ENCODE results near the gene MAP3K2. TPM values are rescaled to one million over a fixed set of nuclear protein-coding genes. Genes with fewer than 3 reads are reported as not detected.

The MAP3K2 gene
- total and polyA plus RNA-seq, 4 donors, result 6.6 to 79.3 (median 40.6) TPM

DNA sequence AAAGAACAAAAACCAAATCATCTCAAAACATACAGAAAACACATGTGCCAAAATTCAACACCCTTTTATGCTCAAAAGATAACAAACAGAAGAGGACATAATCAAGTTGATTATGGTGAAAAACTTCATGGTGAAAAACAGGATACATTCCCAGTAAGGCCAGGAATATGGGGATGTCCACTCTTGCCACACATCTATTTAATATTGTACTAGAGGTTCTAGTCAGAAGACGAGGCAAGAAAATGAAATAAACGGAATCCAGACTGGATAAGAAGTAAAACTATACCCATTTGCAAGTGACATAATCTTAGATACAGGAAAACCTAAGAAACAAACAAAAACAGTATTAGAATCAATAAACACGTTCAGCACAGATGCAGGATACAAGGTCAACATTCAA lies 40.8 kb downstream of the MAP3K2 start:
- intact Hi-C loops (cut with DNase I), result no loop called here
- H3K27ac ChIP-seq (ENCODE audit: low read depth in 1 of 2, low read length in 2 of 2), result no peak overlapping the region
- H3K9me3 ChIP-seq (ENCODE audit: control insufficient read depth, low read length), result no peaks in the 10 kb centered on the region
- DNase-seq, result no peak
- peaks cover 0 to 3% of the 10 kb centered on the region in 2 donors for H3K4me1 ChIP-seq (ENCODE audit: control insufficient read depth in 1 of 2, insufficient read depth in 2 of 2, low read length in 2 of 2)
- 94% methylated on average over 3 of the region's 3 CpGs for WGBS, 2 donors
- H3K27me3 ChIP-seq (ENCODE audit: control insufficient read depth in 1 of 2, insufficient read depth in 2 of 2, low read length in 1 of 2), result no peaks in the 10 kb centered on the region
- no peak overlapping the region for H3K4me3 ChIP-seq (ENCODE audit: low read length in 2 of 2)
- peaks cover 0 to 2% of the 10 kb centered on the region in 2 donors for H3K36me3 ChIP-seq (ENCODE audit: control insufficient read depth in 1 of 2, insufficient read depth in 2 of 2, low read length in 1 of 2)
- no peak for ATAC-seq (ENCODE audit: low FRiP score)

DNA sequence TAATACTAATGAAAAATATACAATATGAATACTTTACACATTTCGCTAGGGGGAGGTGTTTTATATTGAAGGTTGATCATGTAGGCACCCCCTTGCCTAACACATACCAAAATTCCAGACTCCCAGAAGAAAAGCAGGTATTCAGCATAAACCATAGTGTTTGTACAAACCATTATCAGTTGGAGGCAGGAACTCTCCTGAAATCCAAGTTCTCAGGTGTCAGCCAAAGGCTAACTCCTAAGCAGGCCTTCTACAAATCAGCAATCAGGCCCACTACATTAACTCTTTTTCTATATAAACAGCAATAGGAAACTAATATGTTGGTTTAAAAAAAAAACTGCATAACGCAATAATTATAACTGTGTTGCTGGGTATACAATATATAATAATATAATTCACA lies 44.5 kb downstream of the MAP3K2 start:
- no peak for ATAC-seq (ENCODE audit: low FRiP score)
- H3K9me3 ChIP-seq (ENCODE audit: control insufficient read depth, low read length), result no peaks in the 10 kb centered on the region
- peaks cover 0 to 2% of the 10 kb centered on the region in 2 donors for H3K36me3 ChIP-seq (ENCODE audit: control insufficient read depth in 1 of 2, insufficient read depth in 2 of 2, low read length in 1 of 2)
- no peak for DNase-seq
- 96 to 99% methylated on average over 2 of the region's 2 CpGs for WGBS, 2 donors
- no peaks in the 10 kb centered on the region for H3K27me3 ChIP-seq (ENCODE audit: control insufficient read depth in 1 of 2, insufficient read depth in 2 of 2, low read length in 1 of 2)
- H3K27ac ChIP-seq (ENCODE audit: low read depth in 1 of 2, low read length in 2 of 2), result no peak overlapping the region
- H3K4me1 ChIP-seq (ENCODE audit: control insufficient read depth in 1 of 2, insufficient read depth in 2 of 2, low read length in 2 of 2), result peaks cover 0 to 3% of the 10 kb centered on the region in 2 donors
- intact Hi-C loops (cut with DNase I), result no loop called here
- no peak overlapping the region for H3K4me3 ChIP-seq (ENCODE audit: low read length in 2 of 2)

DNA sequence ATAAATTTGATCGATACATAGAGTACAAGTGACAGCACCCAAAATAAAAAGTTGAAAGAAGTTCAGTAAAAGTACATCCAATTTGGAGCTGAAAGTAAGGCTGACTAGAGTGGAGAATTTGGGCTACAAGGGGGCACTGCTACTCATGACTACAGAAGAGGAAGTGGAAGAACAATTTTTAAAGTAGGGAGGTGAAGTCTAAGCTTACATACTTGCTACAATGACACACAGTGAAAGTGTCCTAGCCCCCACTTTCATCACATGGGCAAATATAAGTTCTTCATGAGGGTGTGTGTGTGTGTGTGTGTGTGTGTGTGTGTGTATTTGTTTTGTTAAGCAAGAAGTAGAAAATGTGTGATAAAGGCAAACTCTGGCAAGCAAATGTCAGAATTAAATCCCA lies 45.7 kb downstream of the MAP3K2 start:
- intact Hi-C loops (cut with DNase I), result no loop called here
- no peaks in the 10 kb centered on the region for H3K9me3 ChIP-seq (ENCODE audit: control insufficient read depth, low read length)
- H3K36me3 ChIP-seq (ENCODE audit: control insufficient read depth in 1 of 2, insufficient read depth in 2 of 2, low read length in 1 of 2), result peaks cover 0 to 2% of the 10 kb centered on the region in 2 donors
- H3K4me1 ChIP-seq (ENCODE audit: control insufficient read depth in 1 of 2, insufficient read depth in 2 of 2, low read length in 2 of 2), result peaks cover 0 to 3% of the 10 kb centered on the region in 2 donors
- ATAC-seq (ENCODE audit: low FRiP score), result no peak
- 92 to 94% methylated on average over 1 of the region's 1 CpG for WGBS, 2 donors
- DNase-seq, result no peak
- no peak overlapping the region for H3K4me3 ChIP-seq (ENCODE audit: low read length in 2 of 2)
- H3K27ac ChIP-seq (ENCODE audit: low read depth in 1 of 2, low read length in 2 of 2), result no peak overlapping the region
- H3K27me3 ChIP-seq (ENCODE audit: control insufficient read depth in 1 of 2, insufficient read depth in 2 of 2, low read length in 1 of 2), result no peaks in the 10 kb centered on the region

DNA sequence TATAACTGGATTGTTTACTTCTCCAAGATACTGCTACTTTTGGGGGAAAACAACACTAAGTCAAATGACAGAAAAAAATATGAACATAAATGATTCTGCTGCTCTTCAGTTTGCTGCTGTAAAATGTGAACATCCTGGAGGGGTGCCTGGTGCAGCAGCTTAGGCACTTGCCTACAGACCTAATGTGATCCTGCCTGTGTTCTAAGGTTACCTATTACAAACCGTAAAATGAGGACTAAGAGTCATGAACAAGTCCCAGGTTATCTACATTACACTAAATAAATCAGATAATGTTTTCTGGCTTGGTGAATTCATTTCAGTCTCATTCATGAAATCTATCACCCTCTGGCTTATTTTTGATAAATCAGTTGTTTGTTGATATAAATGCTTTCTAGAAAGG lies 55.4 kb downstream of the MAP3K2 start:
- Histone ChIP-seq H3K4me1 (ENCODE audit: control insufficient read depth in 1 of 2, insufficient read depth in 2 of 2, low read length in 2 of 2) (no peaks in the 10 kb centered on the region), H3K27me3 (ENCODE audit: control insufficient read depth in 1 of 2, insufficient read depth in 2 of 2, low read length in 1 of 2) (no peaks in the 10 kb centered on the region), H3K27ac (ENCODE audit: low read depth in 1 of 2, low read length in 2 of 2) (no peak overlapping the region), H3K36me3 (ENCODE audit: control insufficient read depth in 1 of 2, insufficient read depth in 2 of 2, low read length in 1 of 2) (peaks cover 0 to 1% of the 10 kb centered on the region in 2 donors), H3K9me3 (ENCODE audit: control insufficient read depth, low read length) (no peaks in the 10 kb centered on the region), H3K4me3 (ENCODE audit: low read length in 2 of 2) (no peak overlapping the region)
- 89 to 95% methylated on average over 1 of the region's 1 CpG for WGBS, 2 donors
- ATAC-seq (ENCODE audit: low FRiP score), result no peak
- intact Hi-C loops (cut with DNase I), result no loop called here
- DNase-seq, result no peak

DNA sequence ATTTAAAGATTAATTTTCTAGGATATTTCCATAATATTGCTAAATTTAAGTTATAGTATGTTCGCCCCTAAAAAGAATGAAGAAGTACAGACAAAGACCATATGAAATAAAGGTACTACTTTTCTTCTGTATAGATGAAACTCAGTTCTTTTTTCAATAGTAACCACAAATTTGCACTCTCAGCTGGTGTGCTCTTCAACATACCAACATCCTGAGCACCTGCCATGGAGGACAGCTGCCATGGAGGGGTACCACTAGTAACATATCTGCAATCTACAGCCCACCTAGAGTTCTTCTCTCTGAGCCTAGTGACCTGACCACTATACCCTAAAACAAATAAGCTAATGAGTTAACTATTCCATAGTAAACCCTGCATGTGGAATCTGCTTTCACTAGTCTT lies 57.0 kb downstream of the MAP3K2 start:
- Histone ChIP-seq H3K27me3 (ENCODE audit: control insufficient read depth in 1 of 2, insufficient read depth in 2 of 2, low read length in 1 of 2) (no peaks in the 10 kb centered on the region), H3K4me3 (ENCODE audit: low read length in 2 of 2) (no peak overlapping the region), H3K9me3 (ENCODE audit: control insufficient read depth, low read length) (no peaks in the 10 kb centered on the region), H3K27ac (ENCODE audit: low read depth in 1 of 2, low read length in 2 of 2) (no peak overlapping the region), H3K4me1 (ENCODE audit: control insufficient read depth in 1 of 2, insufficient read depth in 2 of 2, low read length in 2 of 2) (no peaks in the 10 kb centered on the region), H3K36me3 (ENCODE audit: control insufficient read depth in 1 of 2, insufficient read depth in 2 of 2, low read length in 1 of 2) (peaks cover 0 to 1% of the 10 kb centered on the region in 2 donors)
- WGBS, 2 donors, result 93 to 97% methylated on average over 1 of the region's 1 CpG
- no peak for ATAC-seq (ENCODE audit: low FRiP score)
- intact Hi-C loops (cut with DNase I), result no loop called here
- DNase-seq, result no peak

GRCh38 chr2:127326289-127326945 lies 61.4 kb downstream of the MAP3K2 start:
- H3K9me3 ChIP-seq (ENCODE audit: control insufficient read depth, low read length), result no peaks in the 10 kb centered on the region
- peaks cover 0 to 2% of the 10 kb centered on the region in 2 donors for H3K36me3 ChIP-seq (ENCODE audit: control insufficient read depth in 1 of 2, insufficient read depth in 2 of 2, low read length in 1 of 2)
- WGBS, 2 donors, result 65 to 71% methylated on average over 2 of the region's 2 CpGs
- H3K27ac ChIP-seq (ENCODE audit: low read depth in 1 of 2, low read length in 2 of 2), result no peak overlapping the region
- no peak for ATAC-seq (ENCODE audit: low FRiP score)
- H3K4me3 ChIP-seq (ENCODE audit: low read length in 2 of 2), result no peak overlapping the region
- no peaks in the 10 kb centered on the region for H3K4me1 ChIP-seq (ENCODE audit: control insufficient read depth in 1 of 2, insufficient read depth in 2 of 2, low read length in 2 of 2)
- intact Hi-C loops (cut with DNase I), result no loop called here
- no peaks in the 10 kb centered on the region for H3K27me3 ChIP-seq (ENCODE audit: control insufficient read depth in 1 of 2, insufficient read depth in 2 of 2, low read length in 1 of 2)
- no peak for DNase-seq

DNA sequence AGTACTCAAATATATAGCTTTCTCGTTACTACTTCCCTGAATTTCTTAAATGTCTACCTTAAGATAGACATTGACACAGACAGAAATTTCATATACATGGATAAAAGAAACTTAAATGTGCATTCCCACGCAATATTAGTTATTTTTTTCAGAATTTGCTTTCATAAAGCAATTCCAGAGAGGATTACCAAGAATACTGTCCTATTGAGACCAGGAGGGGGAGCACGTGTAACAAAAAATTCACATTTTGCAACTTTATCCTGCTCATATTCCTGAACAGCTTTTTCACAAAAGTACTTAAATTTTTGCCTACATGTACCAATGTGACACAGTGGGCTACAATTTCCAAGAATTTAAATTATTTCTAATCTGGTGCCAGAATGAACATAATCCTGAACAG lies 63.1 kb downstream of the MAP3K2 start:
- Histone ChIP-seq H3K27me3 (ENCODE audit: control insufficient read depth in 1 of 2, insufficient read depth in 2 of 2, low read length in 1 of 2) (no peaks in the 10 kb centered on the region), H3K4me3 (ENCODE audit: low read length in 2 of 2) (no peak overlapping the region), H3K4me1 (ENCODE audit: control insufficient read depth in 1 of 2, insufficient read depth in 2 of 2, low read length in 2 of 2) (no peaks in the 10 kb centered on the region), H3K9me3 (ENCODE audit: control insufficient read depth, low read length) (no peaks in the 10 kb centered on the region), H3K36me3 (ENCODE audit: control insufficient read depth in 1 of 2, insufficient read depth in 2 of 2, low read length in 1 of 2) (peaks cover 0 to 8% of the 10 kb centered on the region in 2 donors), H3K27ac (ENCODE audit: low read depth in 1 of 2, low read length in 2 of 2) (no peak overlapping the region)
- ATAC-seq (ENCODE audit: low FRiP score) (no peak), DNase-seq (no peak)
- WGBS, 2 donors, result 34 to 35% methylated on average over 3 of the region's 3 CpGs
- intact Hi-C loops (cut with DNase I), result loop anchor here (1.0 to 2.0 kb wide), 2 partner anchors 155 to 156 kb away; no protein-coding TSS in a partner anchor

- no peak overlapping the region for H3K4me3 ChIP-seq (ENCODE audit: low read length in 2 of 2)
- H3K4me1 ChIP-seq (ENCODE audit: control insufficient read depth in 1 of 2, insufficient read depth in 2 of 2, low read length in 2 of 2), result no peaks in the 10 kb centered on the region
- no peak for ATAC-seq (ENCODE audit: low FRiP score)
- no peak overlapping the region for H3K27ac ChIP-seq (ENCODE audit: low read depth in 1 of 2, low read length in 2 of 2)
- DNase-seq, result no peak
- peaks cover 3 to 10% of the 10 kb centered on the region in 2 donors for H3K36me3 ChIP-seq (ENCODE audit: control insufficient read depth in 1 of 2, insufficient read depth in 2 of 2, low read length in 1 of 2)
- H3K27me3 ChIP-seq (ENCODE audit: control insufficient read depth in 1 of 2, insufficient read depth in 2 of 2, low read length in 1 of 2), result no peaks in the 10 kb centered on the region
- no peaks in the 10 kb centered on the region for H3K9me3 ChIP-seq (ENCODE audit: control insufficient read depth, low read length)
- intact Hi-C loops (cut with DNase I), result no loop called here
Measured at GRCh38 chr2:127321303-127321702, 66.5 kb downstream of the MAP3K2 start.

DNA sequence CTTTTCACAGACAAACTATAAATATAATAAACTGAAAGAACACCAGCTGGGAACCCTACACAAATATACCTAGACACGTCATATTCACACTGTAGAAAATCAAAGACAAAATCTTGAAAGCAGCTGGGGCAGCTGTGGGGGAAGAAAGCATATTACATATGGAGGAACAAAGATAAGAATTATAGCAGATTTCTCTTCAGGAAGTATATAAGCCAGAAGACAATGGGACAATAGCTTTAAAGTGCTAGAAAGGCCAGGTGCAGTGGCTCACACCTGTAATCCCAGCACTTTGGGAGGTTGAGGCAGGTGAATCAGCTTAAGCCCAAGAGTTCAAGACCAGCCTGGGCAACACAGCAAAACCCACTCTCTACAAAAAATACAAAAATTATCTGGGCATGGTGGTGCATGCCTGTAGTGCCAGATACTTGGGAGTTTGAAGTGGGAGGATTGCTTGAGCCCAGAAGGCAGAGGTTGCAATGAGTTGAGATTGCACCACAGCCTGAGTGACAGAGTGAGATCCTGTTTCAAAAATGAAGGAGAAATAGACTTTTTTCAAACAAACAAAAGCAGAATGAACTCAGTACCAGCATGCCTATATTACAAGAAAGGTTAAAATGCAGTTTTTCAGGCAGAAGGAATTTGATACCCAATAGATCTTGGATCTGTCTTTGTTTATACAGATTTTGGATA lies 67.0 kb downstream of the MAP3K2 start:
- DNase-seq (no peak), ATAC-seq (ENCODE audit: low FRiP score) (no peak)
- intact Hi-C loops (cut with DNase I), result no loop called here
- Histone ChIP-seq H3K36me3 (ENCODE audit: control insufficient read depth in 1 of 2, insufficient read depth in 2 of 2, low read length in 1 of 2) (peaks cover 3 to 10% of the 10 kb centered on the region in 2 donors), H3K4me3 (ENCODE audit: low read length in 2 of 2) (no peak overlapping the region), H3K9me3 (ENCODE audit: control insufficient read depth, low read length) (no peaks in the 10 kb centered on the region), H3K27ac (ENCODE audit: low read depth in 1 of 2, low read length in 2 of 2) (no peak overlapping the region), H3K4me1 (ENCODE audit: control insufficient read depth in 1 of 2, insufficient read depth in 2 of 2, low read length in 2 of 2) (no peaks in the 10 kb centered on the region), H3K27me3 (ENCODE audit: control insufficient read depth in 1 of 2, insufficient read depth in 2 of 2, low read length in 1 of 2) (no peaks in the 10 kb centered on the region)
- 46 to 94% methylated on average over 1 of the region's 1 CpG for WGBS, 2 donors

Data from aorta (tissue), 5 donors.